ENCODE data around the gene MCUR1. TPM values are rescaled to one million over a fixed set of nuclear protein-coding genes. Genes with fewer than 3 reads are reported as not detected.
"Not testable (repeated sequence)": the region's sequence is repeated elsewhere in the genome, so short reads cannot be mapped to it uniquely, and the experiment has no call there.

The MCUR1 gene
- polyA plus RNA-seq, 3 donors: 49.7 to 61.2 (median 51.5) TPM

- not testable (repeated sequence) for DNase-seq
Observed at GRCh38 chr6:13834018-13834417, 19.7 kb upstream of the MCUR1 start.

GRCh38 chr6:13832778-13833177 lies 18.4 kb upstream of the MCUR1 start:
- no peak for DNase-seq

- DNase-seq: no peak
Observed at GRCh38 chr6:13831615-13832014, 17.3 kb upstream of the MCUR1 start.

DNA sequence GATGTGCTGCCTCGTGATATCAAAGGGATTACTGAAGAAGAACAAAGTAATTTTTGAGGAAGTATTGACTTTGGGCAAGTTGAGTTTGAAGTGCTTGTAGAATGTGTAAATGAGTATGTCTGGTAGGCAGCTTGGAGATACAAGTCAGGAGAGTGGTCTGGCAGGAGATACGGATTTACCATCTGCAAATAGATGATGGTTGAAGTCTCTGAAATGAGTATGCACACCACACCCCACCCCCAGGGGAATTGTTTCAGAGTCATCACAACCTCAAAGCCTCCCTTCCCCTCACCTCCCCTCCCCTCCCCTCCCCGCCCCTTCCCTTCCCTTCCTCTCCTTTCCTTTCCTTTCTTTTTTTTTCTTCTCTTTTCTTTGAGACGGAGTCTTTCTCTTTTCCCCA lies 16.4 kb upstream of the MCUR1 start:
- no peak for DNase-seq

GRCh38 chr6:13829419-13829818 lies 15.1 kb upstream of the MCUR1 start:
- not testable (repeated sequence) for DNase-seq

- not testable (repeated sequence) for DNase-seq
Observed at GRCh38 chr6:13828656-13829301, 14.4 kb upstream of the MCUR1 start.

- DNase-seq: no peak
Observed at GRCh38 chr6:13827032-13827431, 12.7 kb upstream of the MCUR1 start.

- no peak for DNase-seq
Observed at GRCh38 chr6:13825871-13826270, 11.5 kb upstream of the MCUR1 start.

DNA sequence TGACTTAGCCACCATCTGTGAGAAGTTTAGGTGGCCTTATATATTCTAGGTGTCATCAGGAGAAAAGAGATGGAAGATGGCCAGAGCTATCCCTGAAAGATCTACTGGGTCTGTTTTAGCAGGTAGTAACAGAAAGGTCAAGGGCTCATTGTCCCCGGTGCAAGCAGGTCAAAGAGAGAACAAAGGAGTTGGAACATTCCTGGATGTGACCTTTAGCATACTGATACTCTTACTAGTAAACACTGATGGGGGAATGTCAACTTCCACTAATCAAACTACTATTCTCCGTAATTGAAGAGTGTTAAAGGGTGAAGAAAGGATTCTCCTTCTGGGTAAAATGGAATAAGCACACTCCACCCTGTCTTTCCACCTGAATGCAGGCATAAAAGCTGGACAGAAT lies 4.0 kb upstream of the MCUR1 start:
- DNase-seq: no peak

DNA sequence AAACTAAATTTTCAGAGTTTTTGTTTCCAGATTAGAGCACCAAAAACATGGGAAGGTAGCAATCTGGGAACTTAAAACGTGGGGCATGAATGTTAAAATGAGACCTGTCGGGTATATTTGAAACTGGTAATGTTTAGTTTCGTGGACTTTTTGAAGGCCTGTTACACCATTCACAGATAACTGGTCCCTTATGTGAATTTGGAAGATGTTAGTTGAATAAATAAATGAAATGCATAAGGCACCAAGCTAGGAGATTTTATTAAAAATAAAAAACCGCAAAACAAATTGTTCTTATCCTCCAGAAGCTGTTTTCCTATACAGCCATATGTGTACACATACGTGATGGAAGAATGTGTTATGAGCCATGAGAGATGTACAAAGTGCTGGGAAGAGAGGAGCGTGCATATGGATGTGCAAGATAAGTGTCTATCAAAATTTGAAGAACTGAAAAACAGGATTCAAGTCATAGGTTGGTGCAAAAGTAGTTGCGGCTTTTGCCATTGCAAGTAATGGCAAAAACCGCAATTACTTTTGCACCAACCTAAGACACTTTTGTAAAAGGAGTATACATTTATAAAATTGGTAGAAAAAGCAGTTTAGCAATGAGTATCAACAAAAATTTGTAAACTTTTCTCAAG lies 700 bp upstream of the MCUR1 start:
- no peak for DNase-seq

DNA sequence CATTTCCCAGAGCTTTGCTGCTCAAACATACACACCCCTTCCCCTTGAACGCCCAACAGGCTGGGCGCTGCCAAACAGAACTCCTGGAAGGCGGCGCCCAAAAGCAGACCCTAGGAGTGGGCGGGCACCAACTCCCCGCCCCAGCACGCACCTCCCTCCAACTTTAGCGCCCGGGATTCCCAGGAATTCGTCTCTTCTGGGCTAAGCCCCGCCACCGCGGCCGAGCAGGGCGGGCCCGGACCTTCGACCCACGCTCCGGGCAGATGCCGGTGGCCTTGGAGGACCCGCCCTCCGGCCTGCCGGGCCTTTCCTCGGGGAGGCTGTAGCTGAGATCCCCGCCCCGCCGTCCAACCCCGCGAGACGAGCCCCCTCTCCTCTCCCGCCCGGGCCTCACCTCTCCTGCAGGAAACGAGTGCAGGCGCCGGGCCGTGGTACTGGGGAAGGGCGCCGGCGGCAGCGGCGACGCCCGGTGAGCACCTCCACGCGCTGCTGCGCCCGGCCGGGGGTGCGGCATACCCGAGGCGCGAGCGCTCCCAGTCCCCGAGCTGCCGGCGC lies 659 bp downstream of the MCUR1 start:
- peak; percentile 85 for DNase-seq

DNA sequence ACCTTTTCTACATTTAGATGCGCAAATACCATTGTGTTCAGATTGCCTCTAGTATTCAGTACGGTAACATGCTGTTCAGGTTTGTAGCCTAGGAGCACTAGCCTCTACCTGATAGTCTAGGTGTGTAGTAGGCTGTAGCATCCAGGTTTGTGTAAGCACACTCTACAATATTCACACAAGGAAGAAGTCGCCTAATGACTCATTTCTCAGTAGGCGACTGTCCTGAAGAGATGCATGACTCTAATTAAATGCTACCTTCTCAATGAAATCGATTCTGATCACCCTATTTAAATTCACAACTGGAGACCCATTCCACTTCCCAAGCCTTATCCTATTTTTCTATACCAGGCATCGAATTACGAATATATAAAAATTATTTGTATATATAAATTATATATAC lies 1.3 kb downstream of the MCUR1 start:
- no peak for DNase-seq

GRCh38 chr6:13812359-13812642 lies 2.1 kb downstream of the MCUR1 start:
- no peak for DNase-seq

DNA sequence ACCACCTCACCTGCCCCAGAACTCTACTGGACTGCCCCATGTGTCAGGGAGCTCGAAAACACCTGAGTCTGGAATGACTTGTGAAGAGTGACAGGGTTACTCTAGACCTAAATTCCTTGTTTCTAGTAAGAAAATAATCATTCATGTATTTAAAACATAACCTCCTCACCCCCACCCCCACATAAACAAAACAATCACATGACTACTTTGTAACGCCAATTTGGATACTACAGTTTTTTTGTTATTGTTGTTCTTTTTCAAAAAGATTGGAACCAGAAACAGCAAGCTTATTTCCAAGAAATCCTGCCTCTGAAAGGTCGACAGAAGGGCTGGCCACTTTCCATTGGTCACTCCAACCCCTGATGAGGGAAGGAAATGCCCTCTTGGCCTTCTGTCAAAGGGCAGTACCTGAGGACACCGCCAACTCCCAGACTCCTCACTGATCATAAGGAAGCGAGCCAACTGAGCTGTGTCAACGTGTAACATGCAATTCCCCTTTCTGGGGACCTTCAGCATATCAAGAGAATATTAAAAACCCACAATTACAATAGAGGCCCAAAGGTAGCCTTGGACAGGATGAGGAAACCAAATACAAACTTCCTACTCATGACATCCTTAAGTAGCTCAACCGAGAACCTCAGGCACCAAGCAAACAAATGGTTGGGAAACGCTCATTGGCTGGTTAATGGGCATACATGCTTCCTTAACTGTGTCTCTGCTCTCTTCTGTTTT lies 2.6 kb downstream of the MCUR1 start:
- DNase-seq: no peak

GRCh38 chr6:13810688-13811446 lies 3.5 kb downstream of the MCUR1 start:
- DNase-seq: no peak

DNA sequence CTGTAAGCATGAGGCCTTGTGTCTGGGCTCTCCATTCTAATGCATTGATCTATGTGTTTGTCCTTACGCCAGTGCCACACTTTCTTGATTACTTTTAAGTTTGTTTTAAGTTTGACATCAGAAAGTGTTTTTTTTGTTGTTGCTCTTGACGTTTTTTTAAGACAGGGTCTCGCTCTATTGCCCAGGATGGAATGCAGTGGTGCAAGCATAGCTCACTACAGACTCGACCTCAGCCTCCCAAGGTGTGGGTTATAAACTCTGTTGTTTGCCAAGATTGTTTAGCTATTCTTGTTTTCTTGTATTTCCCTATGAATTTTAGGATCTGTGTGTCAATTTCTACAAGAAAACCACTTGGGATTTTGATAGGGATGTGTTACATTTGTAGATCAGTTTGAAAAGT lies 5.6 kb downstream of the MCUR1 start:
- no peak for DNase-seq

DNA sequence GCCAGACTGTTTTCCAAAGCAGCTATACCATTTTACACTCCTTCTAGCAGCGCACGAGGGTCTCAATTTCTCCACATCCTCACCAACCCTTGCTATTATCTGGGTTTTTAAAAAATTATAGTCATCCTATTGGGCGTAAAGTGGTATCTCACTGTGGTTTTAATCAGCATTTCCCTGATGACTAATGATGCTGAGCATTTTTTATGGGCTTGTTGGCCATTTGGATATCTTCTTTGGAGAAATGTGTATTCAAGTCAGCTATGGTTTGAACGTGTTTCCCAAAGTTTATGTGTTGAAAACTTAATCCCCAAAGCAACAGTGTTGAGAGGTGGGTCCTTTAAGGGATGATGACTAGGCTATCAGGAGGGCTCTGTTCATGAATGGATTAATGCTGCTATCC lies 6.7 kb downstream of the MCUR1 start:
- DNase-seq: no peak

DNA sequence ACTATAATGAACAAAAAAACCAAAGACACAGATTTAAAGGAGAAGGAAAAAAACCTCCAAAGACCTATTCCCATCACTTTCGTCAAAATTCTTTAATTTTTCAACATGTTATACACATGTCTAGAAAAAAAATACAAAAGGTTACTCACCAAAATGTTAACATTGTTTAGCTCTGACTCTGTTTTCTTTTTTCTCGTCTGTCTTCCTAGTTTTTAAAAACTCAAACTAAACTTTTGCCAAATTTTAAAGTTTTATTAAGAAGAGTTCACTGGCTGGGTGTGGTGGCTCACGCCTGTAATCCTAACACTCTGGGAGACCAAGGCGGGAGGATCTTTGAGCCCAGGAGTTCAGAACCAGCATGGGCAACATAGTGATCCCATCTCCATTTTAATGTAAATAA lies 10.8 kb downstream of the MCUR1 start:
- DNase-seq: no peak

DNA sequence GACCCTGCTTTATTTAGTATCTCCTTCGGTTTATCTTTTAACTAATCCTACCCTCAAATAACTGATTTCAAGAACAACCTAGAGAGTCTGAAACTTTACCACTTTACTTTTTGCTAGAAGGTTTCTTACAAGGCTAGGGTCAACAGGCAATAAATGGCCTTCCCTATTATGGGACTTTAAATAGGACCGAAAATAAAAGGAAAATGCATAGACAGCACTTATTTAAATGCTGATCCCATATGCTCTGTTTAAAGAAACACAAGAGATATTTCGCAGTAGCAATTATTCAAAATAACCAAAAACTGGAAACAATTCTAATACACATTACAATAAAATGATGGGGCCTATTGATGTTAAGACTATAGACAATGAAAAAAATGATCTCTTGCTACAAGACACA lies 13.7 kb downstream of the MCUR1 start:
- no peak for DNase-seq

DNA sequence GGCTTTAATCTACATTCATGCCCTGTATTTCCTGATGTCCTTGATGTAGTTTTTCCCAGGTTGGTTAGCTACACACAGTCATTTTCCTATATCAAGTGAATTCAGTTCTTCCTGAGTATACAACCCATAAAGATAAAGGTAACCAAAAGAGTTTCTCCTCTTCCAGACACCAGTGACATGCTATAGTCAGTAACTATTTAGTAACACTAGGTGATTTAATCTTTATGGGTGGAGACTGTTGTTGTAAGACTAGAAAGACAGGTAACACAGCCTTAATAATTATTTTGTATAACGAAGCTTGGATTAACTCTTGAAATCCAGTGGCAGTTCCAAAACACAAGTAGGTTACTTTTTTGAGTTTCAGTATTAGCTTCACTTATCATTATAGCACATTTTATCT lies 17.6 kb downstream of the MCUR1 start:
- DNase-seq: no peak

GRCh38 chr6:13795041-13795750 lies 19.2 kb downstream of the MCUR1 start:
- DNase-seq: peak; percentile 85

DNA sequence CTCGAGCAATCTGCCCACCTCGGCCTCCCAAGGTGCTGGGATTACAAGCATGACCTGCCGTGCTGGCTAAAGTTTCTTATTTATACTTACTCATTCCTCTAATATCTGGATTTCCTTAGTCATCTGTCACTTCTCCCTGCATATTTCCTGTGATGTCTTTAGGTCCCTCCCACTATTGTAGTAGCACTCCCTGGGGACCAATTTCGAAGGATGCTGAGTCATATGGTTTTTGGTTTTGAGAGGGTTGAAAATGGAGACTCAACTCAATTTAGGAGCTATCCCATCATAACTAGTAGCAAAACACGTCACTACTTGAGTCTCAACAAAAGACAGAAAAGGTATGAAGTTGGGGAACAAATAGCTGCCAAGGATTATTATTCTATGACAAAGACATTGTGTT lies 20.2 kb downstream of the MCUR1 start:
- no peak for DNase-seq
